H9 (cell line): ENCODE results near the gene RABGAP1L. TPM values are rescaled to one million over a fixed set of nuclear protein-coding genes. Genes with fewer than 3 reads are reported as not detected.

Experiments
- DNase-seq: peaks from one replicate; pipeline ENCODE4 v3.0.0-alpha.2; 2017
- H2AFZ ChIP-seq: one replicate; pipeline ENCODE4 v1.6.1; 2013; ENCODE audit warnings: mild to moderate bottlenecking, low read length, control low read depth, moderate library complexity
- H2AK5ac ChIP-seq: 2 replicates; pipeline ENCODE4 v1.6.1; 2013; ENCODE audit warnings: low read length, control low read depth, mixed read lengths; ENCODE audit not compliant: insufficient read length
- H2BK120ac ChIP-seq: one replicate; pipeline ENCODE4 v1.6.1; 2013; ENCODE audit warnings: low read depth, mild to moderate bottlenecking, low read length, control low read depth, inconsistent platforms; ENCODE audit not compliant: poor library complexity, severe bottlenecking
- H2BK12ac ChIP-seq: 2 replicates; pipeline ENCODE4 v1.6.1; 2013; ENCODE audit warnings: low read length, control low read depth, mixed read lengths, low read depth; ENCODE audit not compliant: insufficient read length
- H2BK15ac ChIP-seq: 2 replicates; pipeline ENCODE4 v1.6.1; 2013; ENCODE audit warnings: low read depth, low read length, control low read depth
- H2BK20ac ChIP-seq: one replicate; pipeline ENCODE4 v1.6.1; 2013; ENCODE audit warnings: low read depth, mild to moderate bottlenecking, low read length, control low read depth, inconsistent platforms; ENCODE audit not compliant: poor library complexity, severe bottlenecking
- H2BK5ac ChIP-seq: 2 replicates; pipeline ENCODE4 v1.6.1; 2013; ENCODE audit warnings: low read length, control low read depth, mixed read lengths; ENCODE audit not compliant: insufficient read length
- H3K14ac ChIP-seq: 2 replicates; pipeline ENCODE4 v1.6.1; 2013; ENCODE audit warnings: low read length, control low read depth; ENCODE audit not compliant: insufficient read depth
- H3K18ac ChIP-seq: 2 replicates; pipeline ENCODE4 v1.6.1; 2013; ENCODE audit warnings: low read depth, mild to moderate bottlenecking, mixed read lengths, low read length, control low read depth; ENCODE audit not compliant: insufficient read length
- H3K23ac ChIP-seq: 2 replicates; pipeline ENCODE4 v1.6.1; 2013; ENCODE audit warnings: low read length, control low read depth, mixed read lengths, low read depth; ENCODE audit not compliant: insufficient read length
- H3K23me2 ChIP-seq: 2 replicates; pipeline ENCODE4 v1.6.1; 2013; ENCODE audit warnings: low read depth, mild to moderate bottlenecking, mixed read lengths, low read length, control low read depth; ENCODE audit not compliant: insufficient read length, poor library complexity, severe bottlenecking
- H3K27ac ChIP-seq: 2 replicates; pipeline ENCODE4 v1.5.1; 2013; ENCODE audit warnings: low read length, control low read depth, mixed read lengths, low read depth; ENCODE audit not compliant: insufficient read length
- H3K27me3 ChIP-seq: 2 replicates; pipeline ENCODE4 v1.6.1; 2013; ENCODE audit warnings: low read length, control low read depth, inconsistent platforms; ENCODE audit not compliant: insufficient read depth
- H3K4ac ChIP-seq: 2 replicates; pipeline ENCODE4 v1.6.1; 2013; ENCODE audit warnings: low read depth, mild to moderate bottlenecking, control low read depth, inconsistent platforms, low read length, moderate library complexity
- H3K4me1 ChIP-seq: 2 replicates; pipeline ENCODE4 v1.6.1; 2013; ENCODE audit warnings: low read length, control low read depth, inconsistent platforms; ENCODE audit not compliant: insufficient read depth
- H3K4me2 ChIP-seq: 2 replicates; pipeline ENCODE4 v1.6.1; 2013; ENCODE audit warnings: low read length, control low read depth, mixed read lengths; ENCODE audit not compliant: insufficient read length, insufficient read depth
- H3K56ac ChIP-seq: 2 replicates; pipeline ENCODE4 v1.6.1; 2013; ENCODE audit warnings: low read depth, mild to moderate bottlenecking, mixed read lengths, low read length, control low read depth; ENCODE audit not compliant: insufficient read length
- H3K79me1 ChIP-seq: 2 replicates; pipeline ENCODE4 v1.6.1; 2013; ENCODE audit warnings: low read depth, mild to moderate bottlenecking, moderate library complexity, low read length, control low read depth, inconsistent platforms; ENCODE audit not compliant: insufficient read depth, poor library complexity, severe bottlenecking
- H3K79me2 ChIP-seq: 2 replicates; pipeline ENCODE4 v1.6.1; 2013; ENCODE audit warnings: low read length, control low read depth, inconsistent platforms; ENCODE audit not compliant: insufficient read depth
- H3K9ac ChIP-seq: 2 replicates; pipeline ENCODE4 v1.6.1; 2013; ENCODE audit warnings: low read length, control low read depth, mixed read lengths; ENCODE audit not compliant: insufficient read length; ENCODE audit errors: extremely low read depth
- H3K9me3 ChIP-seq: one replicate; pipeline ENCODE4 v1.6.1; 2013; ENCODE audit warnings: low read depth, low read length, inconsistent platforms; ENCODE audit not compliant: control insufficient read depth
- H3T11ph ChIP-seq: one replicate; pipeline ENCODE4 v1.6.1; 2013; ENCODE audit warnings: mild to moderate bottlenecking, low read length, control low read depth, inconsistent platforms
- H4K20me1 ChIP-seq: one replicate; pipeline ENCODE4 v1.6.1; 2013; ENCODE audit not compliant: control insufficient read depth, insufficient read length, insufficient read depth
- H4K5ac ChIP-seq: 2 replicates; pipeline ENCODE4 v1.6.1; 2013; ENCODE audit warnings: low read depth, mild to moderate bottlenecking, mixed read lengths, low read length, control low read depth; ENCODE audit not compliant: insufficient read length
- H4K8ac ChIP-seq: replicated peaks from 2 replicates; pipeline ENCODE4 v1.6.1; 2013; ENCODE audit warnings: low read length, control low read depth, mixed read lengths, low read depth; ENCODE audit not compliant: insufficient read length
- H4K91ac ChIP-seq: 2 replicates; pipeline ENCODE4 v1.6.1; 2013; ENCODE audit warnings: low read depth, mild to moderate bottlenecking, moderate library complexity, mixed read lengths, low read length, control low read depth; ENCODE audit not compliant: insufficient read length
- H3K27ac Mint-ChIP-seq, 3 experiments: 2 replicates in 2 of 3; 3 replicates in 1 of 3; pipeline ENCODE4 v1.8.0; 2020 to 2021; ENCODE audit warnings: mixed read lengths in 3 of 3, mild to moderate bottlenecking in 1 of 3, moderate library complexity in 1 of 3
- H3K27me3 Mint-ChIP-seq: 2 replicates; pipeline ENCODE4 v1.8.0; 2021; ENCODE audit warnings: low read depth, mild to moderate bottlenecking, moderate library complexity, mixed read lengths
- H3K36me3 Mint-ChIP-seq, 3 experiments: 2 replicates in 2 of 3; 3 replicates in 1 of 3; pipeline ENCODE4 v1.8.0; 2020 to 2021; ENCODE audit warnings: low read depth in 3 of 3, mixed read lengths in 3 of 3; ENCODE audit not compliant: insufficient read depth in 1 of 3
- H3K4me1 Mint-ChIP-seq, 2 experiments: 2 replicates each; pipeline ENCODE4 v1.8.0; 2020; ENCODE audit warnings: mixed read lengths in 2 of 2
- H3K4me3 Mint-ChIP-seq, 2 experiments: 2 replicates in 1 of 2; 3 replicates in 1 of 2; pipeline ENCODE4 v1.8.0; 2020 to 2021; ENCODE audit warnings: mild to moderate bottlenecking in 2 of 2, mixed read lengths in 2 of 2, moderate library complexity in 1 of 2
- H3K9me3 Mint-ChIP-seq, 2 experiments: 2 replicates in 1 of 2; 3 replicates in 1 of 2; pipeline ENCODE4 v1.8.0; 2020; ENCODE audit warnings: mild to moderate bottlenecking in 2 of 2, mixed read lengths in 2 of 2, moderate library complexity in 1 of 2
- CTCF ChIP-seq: fragments of 200-600 bp; sonication (generic); conservative IDR thresholded peaks from 3 replicates; pipeline ENCODE4 v1.8.0; 2021; ENCODE audit warnings: antibody characterized with exemption, mild to moderate bottlenecking
- total RNA-seq: library from RNA; stranded (reverse); gene quantifications from 2 replicates; pipeline ENCODE4 v1.2.1, GENCODE V29; 2021

RABGAP1L gene
- total RNA-seq, 1 experiment from 2014 or later: 147 TPM

GRCh38 chr1:174211486-174211885, 52.2 kb downstream of the RABGAP1L start:
- no peak overlapping the region for H2BK5ac ChIP-seq
- H4K91ac ChIP-seq: no peak overlapping the region
- H3K4me1 ChIP-seq: 0 out of 2 replicates have a peak, but pooled peaks cover under 1% of the 10 kb centered on the region
- H4K8ac ChIP-seq: no peak overlapping the region
- H2BK120ac ChIP-seq: no peak overlapping the region
- no peaks in the 10 kb centered on the region for H3K27me3 ChIP-seq
- H3K14ac ChIP-seq: no peak overlapping the region
- no peak overlapping the region for H4K5ac ChIP-seq
- H3K9me3 ChIP-seq: no peaks in the 10 kb centered on the region
- H3K23ac ChIP-seq: no peak overlapping the region
- Mint-ChIP-seq H3K36me3 (peaks cover 0 to 12% (median 3%) of the 10 kb centered on the region in 3 experiments; a peak in 6 of 7 replicates), H3K27ac (no peak overlapping the region), H3K9me3 (peaks cover 10 to 12% of the 10 kb centered on the region in 2 experiments), H3K27me3 (no peaks in the 10 kb centered on the region), H3K4me1 (peaks cover 3% of the 10 kb centered on the region in 2 experiments), H3K4me3 (no peak overlapping the region)
- H3K27ac ChIP-seq: no peak overlapping the region
- H3T11ph ChIP-seq: no peak overlapping the region
- no peaks in the 10 kb centered on the region for H3K79me2 ChIP-seq
- no peak overlapping the region for H3K9ac ChIP-seq
- no peak overlapping the region for H3K56ac ChIP-seq
- DNase-seq: no peak
- TF ChIP-seq CTCF: no peak
- no peaks in the 10 kb centered on the region for H3K79me1 ChIP-seq
- H3K4ac ChIP-seq: no peak overlapping the region
- no peaks in the 10 kb centered on the region for H3K23me2 ChIP-seq
- no peaks in the 10 kb centered on the region for H4K20me1 ChIP-seq
- no peak overlapping the region for H3K4me2 ChIP-seq
- no peak overlapping the region for H2BK12ac ChIP-seq
- no peak overlapping the region for H2AK5ac ChIP-seq
- no peak overlapping the region for H2BK20ac ChIP-seq
- no peak overlapping the region for H3K18ac ChIP-seq
- no peak overlapping the region for H2BK15ac ChIP-seq
- no peak overlapping the region for H2AFZ ChIP-seq
